Left lung (tissue), 14 donors: ENCODE data around the gene PXMP2. TPM values are rescaled to one million over a fixed set of nuclear protein-coding genes. Genes with fewer than 3 reads are reported as not detected.

Experiments
- ATAC-seq: fragments of 200-7000 bp; cut with Tn5 transposase; one replicate; pipeline ENCODE4 v1.9.1; 2020; ENCODE audit warnings: moderate library complexity
- DNase-seq, 4 donors: peaks; one replicate each; pipeline ENCODE4 v3.0.0-alpha.2; 2013 to 2020
- H3K27ac ChIP-seq, 2 donors: fragments of 200-600 bp; sonication (generic) in 1 of 2; one replicate each; pipeline versions ENCODE4 v1.5.0 to v1.8.0; 2020 to 2021
- H3K27me3 ChIP-seq, 2 donors: fragments of 200-600 bp; sonication (generic) in 1 of 2; one replicate each; pipeline versions ENCODE4 v1.5.0 to v1.8.0; 2020 to 2021
- H3K36me3 ChIP-seq, 2 donors: fragments of 200-600 bp; sonication (generic) in 1 of 2; one replicate each; pipeline versions ENCODE4 v1.5.0 to v1.8.0; 2020 to 2021
- H3K4me1 ChIP-seq, 2 donors: fragments of 200-600 bp; one replicate each; pipeline ENCODE4 v1.8.0; 2021
- H3K4me3 ChIP-seq, 2 donors: fragments of 200-600 bp; sonication (generic) in 1 of 2; one replicate each; pipeline versions ENCODE4 v1.5.0 to v1.8.0; 2020 to 2021; ENCODE audit warnings: mild to moderate bottlenecking in 1 of 2
- H3K9me3 ChIP-seq, 2 donors: fragments of 200-600 bp; sonication (generic) in 1 of 2; one replicate each; pipeline versions ENCODE4 v1.5.0 to v1.8.0; 2020 to 2021
- CTCF ChIP-seq, 2 donors: fragments of 200-600 bp; sonication (generic) in 1 of 2; IDR thresholded peaks; one replicate each; pipeline versions ENCODE4 v1.5.0 to v1.8.0; 2021; ENCODE audit warnings: antibody characterized with exemption in 2 of 2
- intact Hi-C, 2 donors: fragments of 100-400 bp; cut with DNase I; formaldehyde crosslinking; loops; one replicate each; pipeline versions ENCODE4 v1.11.2 to v1.14.2; 2022
- long read RNA-seq, 12 donors: library from polyadenylated mRNA in 2 of 12; unstranded in 2 of 12; transcript quantifications; one replicate each; pipeline ENCODE4 v2.0.0 and lab custom pipeline, GENCODE V29; 2019 to 2026
- polyA plus RNA-seq, 6 donors: library from polyadenylated mRNA; unstranded; fragments of 120-200 nt; gene quantifications; one replicate each; pipeline ENCODE4 v1.2.1, GENCODE V29; 2013; ENCODE audit not compliant: insufficient read length in 6 of 6
- total RNA-seq, 2 donors: library from RNA; stranded (reverse); fragmentation: NEBNext Ultra II Directional; extraction: Animal tissue kit (Norgen Biotek cat#: 25700); gene quantifications; one replicate each; pipeline ENCODE4 v1.2.1, GENCODE V29; 2021
- donor health status: DM: no; HTN: yes; CAD: no.
- donor health status: DM: no; HTN: no; CAD: no.

Gene PXMP2
- 10 to 100 TPM; 16.6 to 21.7 TPM for total RNA-seq
- 10 to 100 TPM; 36.5 to 57.1 (median 47.3) TPM for polyA plus RNA-seq
- long read RNA-seq, donor 1, transcript PXMP2-201 (5 exons, 957 nt), result major isoform, 40 of 57 reads
- long read RNA-seq, donor 1, partial matches to known transcripts, result 12 of 57 reads
- long read RNA-seq, donor 1, other reads (novel, unspliced or antisense), result 0 of 57 reads
- long read RNA-seq, donor 2, transcript PXMP2-201 (5 exons, 957 nt), result major isoform, 32 of 71 reads
- long read RNA-seq, donor 2, partial matches to known transcripts, result 37 of 71 reads
- long read RNA-seq, donor 2, other reads (novel, unspliced or antisense), result 0 of 71 reads
- long read RNA-seq, donor 3, transcript PXMP2-201 (5 exons, 957 nt), result major isoform, 35 of 64 reads
- long read RNA-seq, donor 3, partial matches to known transcripts, result 29 of 64 reads
- long read RNA-seq, donor 3, other reads (novel, unspliced or antisense), result 0 of 64 reads
- long read RNA-seq, donor 4, transcript PXMP2-201 (5 exons, 957 nt), result major isoform, 14 of 16 reads
- long read RNA-seq, donor 4, partial matches to known transcripts, result 0 of 16 reads
- long read RNA-seq, donor 4, other reads (novel, unspliced or antisense), result 2 of 16 reads
- long read RNA-seq, donor 5, transcript PXMP2-201 (5 exons, 957 nt), result major isoform, 34 of 39 reads
- long read RNA-seq, donor 5, partial matches to known transcripts, result 5 of 39 reads
- long read RNA-seq, donor 5, other reads (novel, unspliced or antisense), result 0 of 39 reads
- long read RNA-seq, donor 6, transcript PXMP2-201 (5 exons, 957 nt), result major isoform, 49 of 83 reads
- long read RNA-seq, donor 6, partial matches to known transcripts, result 32 of 83 reads
- long read RNA-seq, donor 6, other reads (novel, unspliced or antisense), result 0 of 83 reads
- long read RNA-seq, donor 7, transcript PXMP2-201 (5 exons, 957 nt), result major isoform, 31 of 46 reads
- long read RNA-seq, donor 7, partial matches to known transcripts, result 13 of 46 reads
- long read RNA-seq, donor 7, other reads (novel, unspliced or antisense), result 0 of 46 reads
- long read RNA-seq, donor 8, transcript PXMP2-201 (5 exons, 957 nt), result major isoform, 31 of 47 reads
- long read RNA-seq, donor 8, partial matches to known transcripts, result 12 of 47 reads
- long read RNA-seq, donor 8, other reads (novel, unspliced or antisense), result 0 of 47 reads
- long read RNA-seq, donor 9, result 0 reads
- long read RNA-seq, donor 10, transcript PXMP2-201 (5 exons, 957 nt), result major isoform, 33 of 36 reads
- long read RNA-seq, donor 10, partial matches to known transcripts, result 1 of 36 reads
- long read RNA-seq, donor 10, other reads (novel, unspliced or antisense), result 2 of 36 reads
- long read RNA-seq, donor 11, transcript PXMP2-201 (5 exons, 957 nt), result major isoform, 29 of 33 reads
- long read RNA-seq, donor 11, partial matches to known transcripts, result 0 of 33 reads
- long read RNA-seq, donor 11, other reads (novel, unspliced or antisense), result 0 of 33 reads
- long read RNA-seq, donor 12, transcript PXMP2-201 (5 exons, 957 nt), result major isoform, 39 of 55 reads
- long read RNA-seq, donor 12, partial matches to known transcripts, result 16 of 55 reads
- long read RNA-seq, donor 12, other reads (novel, unspliced or antisense), result 0 of 55 reads

- Histone ChIP-seq H3K36me3 (no peaks in the 10 kb centered on the region), H3K4me1 (peaks cover 5 to 16% of the 10 kb centered on the region in 2 donors), H3K27ac (peak within 1 kb of the TSS; percentile 28 to 33), H3K9me3 (no peaks in the 10 kb centered on the region), H3K27me3 (no peaks in the 10 kb centered on the region), H3K4me3 (peak within 1 kb of the TSS; percentile 65 to 70)
- ATAC-seq (peak; percentile 100), DNase-seq (peak; percentile 95 to 98 (median 97))
- intact Hi-C loops, result no loop called here
- no peak for TF ChIP-seq CTCF (IDR thresholded peaks at IDR 0.05)
Measured at GRCh38 chr12:132687211-132688164, at the start of gene PXMP2, which contains the start of gene POLE. PXMP2 (plus strand) TSS chr12:132687587; CDS start chr12:132687671, 84 bp downstream. POLE (minus strand) TSS chr12:132687342; CDS start chr12:132687315, 27 bp downstream.

- no peaks in the 10 kb centered on the region for H3K27me3 ChIP-seq
- no peak for DNase-seq
- no peaks in the 10 kb centered on the region for H3K4me1 ChIP-seq
- no peak for ATAC-seq
- H3K4me3 ChIP-seq, result no peak overlapping the region
- no peak overlapping the region for H3K27ac ChIP-seq
- intact Hi-C loops, result no loop called here
- H3K36me3 ChIP-seq, result peaks cover 0 to 94% of the 10 kb centered on the region in 2 donors
- TF ChIP-seq CTCF (IDR thresholded peaks at IDR 0.05), result no peak
- H3K9me3 ChIP-seq, result no peaks in the 10 kb centered on the region
Measured at GRCh38 chr12:132637811-132638210, 49.6 kb upstream of the PXMP2 start.

GRCh38 chr12:132638541-132639408 lies 48.6 kb upstream of the PXMP2 start:
- peak; percentile 60 to 70 for TF ChIP-seq CTCF (IDR thresholded peaks at IDR 0.05)
- DNase-seq (peak in 2 of 4 donors; percentile 28 to 51), ATAC-seq (peak; percentile 76)
- Histone ChIP-seq H3K36me3 (peaks cover 0 to 94% of the 10 kb centered on the region in 2 donors), H3K27me3 (no peaks in the 10 kb centered on the region), H3K27ac (no peak overlapping the region), H3K4me3 (no peak overlapping the region), H3K9me3 (no peaks in the 10 kb centered on the region), H3K4me1 (no peaks in the 10 kb centered on the region)
- intact Hi-C loops, result no loop called here
